HepG2 (cell line): ENCODE results near the gene RRN3. TPM values are rescaled to one million over a fixed set of nuclear protein-coding genes. Genes with fewer than 3 reads are reported as not detected.

Experiments used
- HDAC2 ChIP-seq: sonication (generic); formaldehyde crosslinking; IDR thresholded peaks from 2 replicates; pipeline ENCODE4 v1.4.0; 2020; ENCODE audit warnings: missing genetic modification reagents
- HNRNPH1 ChIP-seq: fragments of 200-400 bp; formaldehyde crosslinking; optimal IDR thresholded peaks from 2 replicates; pipeline ENCODE3; 2017; ENCODE audit warnings: mild to moderate bottlenecking, low read depth, low read length
- LCORL ChIP-seq, 2 experiments: fragments of 450-650 bp in 1 of 2; sonication (generic) in 1 of 2; formaldehyde crosslinking in 1 of 2; IDR thresholded peaks; 2 replicates each; pipeline versions ENCODE4 v1.5.0 to v1.6.1; 2017 to 2020; ENCODE audit warnings: antibody characterized with exemption in 1 of 2, missing genetic modification reagents in 1 of 2
- MED1 ChIP-seq: sonication (generic); formaldehyde crosslinking; IDR thresholded peaks from 2 replicates; pipeline ENCODE4 v1.4.0; 2020; ENCODE audit warnings: missing genetic modification reagents
- MIER3 ChIP-seq: IDR thresholded peaks from 2 replicates; pipeline ENCODE4 v1.6.1; 2016; ENCODE audit warnings: missing compliant biosample characterization, borderline replicate concordance
- NR2F2 ChIP-seq: IDR thresholded peaks from 2 replicates; pipeline ENCODE4 v1.6.1; 2012; ENCODE audit warnings: low read depth, inconsistent platforms, borderline replicate concordance
- POLR2AphosphoS2 ChIP-seq: IDR thresholded peaks from 2 replicates; pipeline ENCODE4 v1.6.1; 2011; ENCODE audit warnings: low read depth, low read length, improper control_type of control experiment
- REPIN1 ChIP-seq: sonication (generic); formaldehyde crosslinking; IDR thresholded peaks from 2 replicates; pipeline ENCODE4 v1.8.0; 2022; ENCODE audit warnings: missing genetic modification reagents, low read depth, mild to moderate bottlenecking, borderline replicate concordance
- SMARCE1 ChIP-seq: fragments of 450-650 bp; IDR thresholded peaks from 2 replicates; pipeline ENCODE4 v1.6.1; 2017; ENCODE audit warnings: borderline replicate concordance
- SP5 ChIP-seq: IDR thresholded peaks from 2 replicates; pipeline ENCODE4 v1.6.1; 2016; ENCODE audit warnings: low read depth, borderline replicate concordance
- SRF ChIP-seq: IDR thresholded peaks from 2 replicates; pipeline ENCODE4 v1.6.1; 2011; ENCODE audit warnings: mild to moderate bottlenecking, low read depth, low read length, moderate library complexity
- ZNF124 ChIP-seq: sonication (generic); formaldehyde crosslinking; IDR thresholded peaks from 2 replicates; pipeline ENCODE4 v1.4.0; 2020; ENCODE audit warnings: missing genetic modification reagents
- ZNF205 ChIP-seq: IDR thresholded peaks from 2 replicates; pipeline ENCODE4 v1.6.1; 2018; ENCODE audit warnings: missing biosample characterization, missing genetic modification reagents
- ZNF264 ChIP-seq: sonication (generic); formaldehyde crosslinking; IDR thresholded peaks from 2 replicates; pipeline ENCODE4 v1.4.0; 2020; ENCODE audit warnings: missing genetic modification reagents
- ZNF296 ChIP-seq: sonication (generic); formaldehyde crosslinking; conservative IDR thresholded peaks from 2 replicates; pipeline ENCODE4 v1.5.0; 2020; ENCODE audit warnings: mild to moderate bottlenecking, missing genetic modification reagents
- ZNF354B ChIP-seq: sonication (generic); formaldehyde crosslinking; IDR thresholded peaks from 2 replicates; pipeline ENCODE4 v1.8.0; 2022; ENCODE audit warnings: mild to moderate bottlenecking, missing genetic modification reagents
- ZNF432 ChIP-seq: sonication (generic); formaldehyde crosslinking; IDR thresholded peaks from 2 replicates; pipeline ENCODE4 v1.5.0; 2020; ENCODE audit warnings: missing genetic modification reagents, mild to moderate bottlenecking, borderline replicate concordance
- polyA plus RNA-seq, 8 experiments: library from polyadenylated mRNA; depleted of rRNA in 3 of 8; stranded (reverse) in 7 of 8; unstranded in 1 of 8; fragments of >200 nt; fragmentation: Illumina TruSeq in 4 of 8; extraction: Trizol in 4 of 8; gene quantifications; 2 replicates each; pipeline versions ENCODE4 v1.2.1 to v1.2.3, GENCODE V29; 2011 to 2016; ENCODE audit warnings: low read depth in 4 of 8, missing spikeins in 1 of 8, mixed read lengths in 1 of 8; ENCODE audit not compliant: insufficient read depth in 1 of 8
- total RNA-seq, 5 experiments: library from RNA; depleted of rRNA; stranded (reverse); fragments of >200 nt; fragmentation: Illumina TruSeq; extraction: Trizol; gene quantifications; 2 replicates each; pipeline ENCODE4 v1.2.3, GENCODE V29; 2016; ENCODE audit warnings: low read depth in 1 of 5
- TF ChIP-seq, protein P1 (sequence below): sonication (generic); formaldehyde crosslinking; IDR thresholded peaks from 2 replicates; pipeline ENCODE4 v1.8.0; 2022; ENCODE audit warnings: missing genetic modification reagents, mild to moderate bottlenecking, moderate library complexity, borderline replicate concordance
- TF ChIP-seq, protein P2 (sequence below): IDR thresholded peaks from 2 replicates; pipeline ENCODE4 v1.6.1; 2016; ENCODE audit warnings: low read depth, missing genetic modification reagents, missing compliant biosample characterization

Gene RRN3
- total and polyA plus RNA-seq, 2 of the 13 experiments (the other 11 are each of a cell fraction or from before 2014, with no cell fraction given) = 45.8 to 67.0 TPM

DNA sequence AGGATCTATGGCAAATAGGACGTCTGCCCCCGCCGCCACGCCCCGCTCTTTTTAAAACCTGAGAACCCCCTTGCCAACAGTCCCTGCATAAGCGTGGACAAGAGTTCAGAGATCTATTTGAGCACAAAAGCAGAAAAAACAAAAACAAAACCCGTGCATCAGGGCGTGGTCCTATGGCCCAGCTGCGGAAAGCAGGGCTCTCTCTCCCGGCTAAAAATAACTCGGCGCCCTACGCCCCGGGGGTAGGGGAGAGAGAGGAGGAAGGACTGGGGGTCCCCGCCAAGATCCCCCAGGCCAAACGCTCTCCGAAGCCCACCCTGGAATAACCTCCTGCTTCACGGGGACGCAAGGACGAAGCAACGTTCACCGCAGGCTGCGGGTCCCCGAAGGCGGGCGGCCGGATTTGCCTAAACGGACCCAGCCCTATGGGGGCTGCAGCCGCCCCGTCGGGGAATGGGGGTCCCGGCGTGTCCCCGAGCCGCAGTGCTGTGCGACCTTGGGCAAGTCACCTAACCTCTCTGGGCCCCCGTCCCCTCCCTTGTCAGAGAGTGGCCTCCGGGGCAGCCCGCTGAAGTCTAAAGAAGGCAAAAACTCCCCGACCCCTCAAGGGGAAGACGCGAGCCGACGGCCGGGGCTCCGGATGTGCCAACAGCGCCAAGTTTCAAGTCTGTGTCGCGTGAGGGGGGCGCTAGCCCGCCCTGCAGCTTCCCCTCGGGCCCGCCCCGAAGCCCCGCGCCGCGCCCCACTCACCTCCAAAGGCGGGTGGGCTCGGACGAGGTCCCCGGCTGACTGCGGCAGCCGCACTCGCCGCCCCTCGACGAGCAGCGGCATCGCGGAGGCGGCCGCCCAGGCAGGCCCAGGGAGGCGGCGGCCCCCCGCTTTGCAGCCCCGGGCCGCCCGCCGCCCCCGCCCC, 38.7 kb downstream of the RRN3 start (continued):
- TF ChIP-seq, protein P1, sequence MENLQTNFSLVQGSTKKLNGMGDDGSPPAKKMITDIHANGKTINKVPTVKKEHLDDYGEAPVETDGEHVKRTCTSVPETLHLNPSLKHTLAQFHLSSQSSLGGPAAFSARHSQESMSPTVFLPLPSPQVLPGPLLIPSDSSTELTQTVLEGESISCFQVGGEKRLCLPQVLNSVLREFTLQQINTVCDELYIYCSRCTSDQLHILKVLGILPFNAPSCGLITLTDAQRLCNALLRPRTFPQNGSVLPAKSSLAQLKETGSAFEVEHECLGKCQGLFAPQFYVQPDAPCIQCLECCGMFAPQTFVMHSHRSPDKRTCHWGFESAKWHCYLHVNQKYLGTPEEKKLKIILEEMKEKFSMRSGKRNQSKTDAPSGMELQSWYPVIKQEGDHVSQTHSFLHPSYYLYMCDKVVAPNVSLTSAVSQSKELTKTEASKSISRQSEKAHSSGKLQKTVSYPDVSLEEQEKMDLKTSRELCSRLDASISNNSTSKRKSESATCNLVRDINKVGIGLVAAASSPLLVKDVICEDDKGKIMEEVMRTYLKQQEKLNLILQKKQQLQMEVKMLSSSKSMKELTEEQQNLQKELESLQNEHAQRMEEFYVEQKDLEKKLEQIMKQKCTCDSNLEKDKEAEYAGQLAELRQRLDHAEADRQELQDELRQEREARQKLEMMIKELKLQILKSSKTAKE (CRISPR knock-in tag) = no peak
- TF ChIP-seq REPIN1 = no peak
- no peak for TF ChIP-seq HNRNPH1
- TF ChIP-seq ZNF296 (CRISPR knock-in tag) = no peak
- no peak for TF ChIP-seq SRF
- no peak for TF ChIP-seq MIER3 (CRISPR knock-in tag)
- TF ChIP-seq ZNF432 (CRISPR knock-in tag) = no peak
- TF ChIP-seq ZNF205 (CRISPR knock-in tag) = no peak
- no peak; the same call in 1 of the 2 replicates for TF ChIP-seq ZNF124
- no peak for TF ChIP-seq NR2F2
- TF ChIP-seq SMARCE1 = no peak
- no peak for TF ChIP-seq ZNF354B
- no peak for TF ChIP-seq HDAC2 (CRISPR knock-in tag)
- TF ChIP-seq SP5 = 0 out of 2 replicates have a peak, but pooled peaks have one; percentile 37
- no peak for TF ChIP-seq LCORL (IDR thresholded peaks at IDR 0.05)
- TF ChIP-seq LCORL (CRISPR knock-in tag; IDR thresholded peaks at IDR 0.05) = 0 out of 2 replicates have a peak, but pooled peaks have one; percentile 59
- TF ChIP-seq, protein P2, sequence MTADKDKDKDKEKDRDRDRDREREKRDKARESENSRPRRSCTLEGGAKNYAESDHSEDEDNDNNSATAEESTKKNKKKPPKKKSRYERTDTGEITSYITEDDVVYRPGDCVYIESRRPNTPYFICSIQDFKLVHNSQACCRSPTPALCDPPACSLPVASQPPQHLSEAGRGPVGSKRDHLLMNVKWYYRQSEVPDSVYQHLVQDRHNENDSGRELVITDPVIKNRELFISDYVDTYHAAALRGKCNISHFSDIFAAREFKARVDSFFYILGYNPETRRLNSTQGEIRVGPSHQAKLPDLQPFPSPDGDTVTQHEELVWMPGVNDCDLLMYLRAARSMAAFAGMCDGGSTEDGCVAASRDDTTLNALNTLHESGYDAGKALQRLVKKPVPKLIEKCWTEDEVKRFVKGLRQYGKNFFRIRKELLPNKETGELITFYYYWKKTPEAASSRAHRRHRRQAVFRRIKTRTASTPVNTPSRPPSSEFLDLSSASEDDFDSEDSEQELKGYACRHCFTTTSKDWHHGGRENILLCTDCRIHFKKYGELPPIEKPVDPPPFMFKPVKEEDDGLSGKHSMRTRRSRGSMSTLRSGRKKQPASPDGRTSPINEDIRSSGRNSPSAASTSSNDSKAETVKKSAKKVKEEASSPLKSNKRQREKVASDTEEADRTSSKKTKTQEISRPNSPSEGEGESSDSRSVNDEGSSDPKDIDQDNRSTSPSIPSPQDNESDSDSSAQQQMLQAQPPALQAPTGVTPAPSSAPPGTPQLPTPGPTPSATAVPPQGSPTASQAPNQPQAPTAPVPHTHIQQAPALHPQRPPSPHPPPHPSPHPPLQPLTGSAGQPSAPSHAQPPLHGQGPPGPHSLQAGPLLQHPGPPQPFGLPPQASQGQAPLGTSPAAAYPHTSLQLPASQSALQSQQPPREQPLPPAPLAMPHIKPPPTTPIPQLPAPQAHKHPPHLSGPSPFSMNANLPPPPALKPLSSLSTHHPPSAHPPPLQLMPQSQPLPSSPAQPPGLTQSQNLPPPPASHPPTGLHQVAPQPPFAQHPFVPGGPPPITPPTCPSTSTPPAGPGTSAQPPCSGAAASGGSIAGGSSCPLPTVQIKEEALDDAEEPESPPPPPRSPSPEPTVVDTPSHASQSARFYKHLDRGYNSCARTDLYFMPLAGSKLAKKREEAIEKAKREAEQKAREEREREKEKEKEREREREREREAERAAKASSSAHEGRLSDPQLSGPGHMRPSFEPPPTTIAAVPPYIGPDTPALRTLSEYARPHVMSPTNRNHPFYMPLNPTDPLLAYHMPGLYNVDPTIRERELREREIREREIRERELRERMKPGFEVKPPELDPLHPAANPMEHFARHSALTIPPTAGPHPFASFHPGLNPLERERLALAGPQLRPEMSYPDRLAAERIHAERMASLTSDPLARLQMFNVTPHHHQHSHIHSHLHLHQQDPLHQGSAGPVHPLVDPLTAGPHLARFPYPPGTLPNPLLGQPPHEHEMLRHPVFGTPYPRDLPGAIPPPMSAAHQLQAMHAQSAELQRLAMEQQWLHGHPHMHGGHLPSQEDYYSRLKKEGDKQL (CRISPR knock-in tag) = no peak
- TF ChIP-seq MED1 (CRISPR knock-in tag) = peak; percentile 38; the same call in 1 of the 2 replicates
- no peak for TF ChIP-seq ZNF264 (CRISPR knock-in tag)
- no peak for TF ChIP-seq POLR2AphosphoS2
